ENCODE results near the gene ATP2B2. TPM values are rescaled to one million over a fixed set of nuclear protein-coding genes. Genes with fewer than 3 reads are reported as not detected.
A peak's percentile ranks its signal among the peaks of the same experiment; 100 is the strongest.

The ATP2B2 gene
- total and polyA plus RNA-seq, 2 donors (not counting 1 experiment from before 2014, with no cell fraction given), result not detected

DNA sequence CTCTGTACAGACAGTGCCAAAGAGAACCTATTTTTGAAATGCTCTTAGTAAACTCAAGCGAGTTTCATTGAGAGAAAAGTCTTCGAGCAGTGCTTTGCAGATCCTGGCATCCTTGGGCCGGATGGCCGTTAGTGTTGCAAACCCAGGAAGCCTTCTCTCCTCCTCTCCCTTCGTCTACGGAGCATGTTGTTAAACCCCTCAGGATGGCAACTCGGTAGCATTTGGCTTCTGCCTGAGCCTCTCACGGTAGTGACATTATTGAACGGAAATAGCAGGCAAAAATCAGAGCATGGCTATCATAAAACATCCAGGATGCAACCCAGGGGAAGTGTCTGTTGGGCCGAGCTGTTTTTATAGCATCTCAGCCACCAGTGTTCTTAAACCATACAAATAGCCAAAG is 177.8 kb downstream of the ATP2B2 start:
- H3K9me3 Mint-ChIP-seq (ENCODE audit: insufficient read depth), result no peaks in the 10 kb centered on the region
- Histone ChIP-seq H3K9ac (ENCODE audit: low read length) (no peak overlapping the region), H3K27ac (ENCODE audit: low read length in 2 of 2) (no peak overlapping the region), H3K27me3 (replicated peaks in 1 of 4; ENCODE audit: control extremely low read depth in 1 of 4, control insufficient read depth in 3 of 4, insufficient read depth in 4 of 4, low read length in 3 of 4) (peaks cover 0 to 4% (median 3%) of the 10 kb centered on the region in 4 experiments), H2AFZ (ENCODE audit: insufficient read depth, low read depth, low read length, poor library complexity, severe bottlenecking) (no peak overlapping the region), H4K20me1 (ENCODE audit: control insufficient read depth, insufficient read depth, low read length, poor library complexity, severe bottlenecking) (no peaks in the 10 kb centered on the region), H3K9me3 (ENCODE audit: control extremely low read depth in 1 of 3, control insufficient read depth in 2 of 3, insufficient read depth in 1 of 3, low read length in 2 of 3) (no peaks in the 10 kb centered on the region), H3K4me2 (replicated peaks; ENCODE audit: low read depth, low read length, poor library complexity, severe bottlenecking) (no peak overlapping the region), H3K36me3 (replicated peaks in 1 of 2; ENCODE audit: control extremely low read depth in 1 of 2, control insufficient read depth in 1 of 2, extremely low read depth in 1 of 2, insufficient read depth in 2 of 2, low read length in 1 of 2) (no peaks in the 10 kb centered on the region), H3K79me2 (ENCODE audit: control insufficient read depth, insufficient read depth, low read length) (no peaks in the 10 kb centered on the region), H3K4me3 (ENCODE audit: control extremely low read depth in 1 of 5, extremely low read depth in 1 of 5, insufficient read depth in 1 of 5, low read depth in 2 of 5, low read length in 4 of 5) (no peak overlapping the region), H3K4me1 (ENCODE audit: control insufficient read depth in 2 of 2, insufficient read depth in 2 of 2, low read length in 2 of 2) (peaks cover 3 to 4% of the 10 kb centered on the region in 2 donors)
- H3K4me3 Mint-ChIP-seq, result no peak overlapping the region
- H3K4me1 Mint-ChIP-seq, result peaks cover 9% of the 10 kb centered on the region
- TF ChIP-seq, protein P1, sequence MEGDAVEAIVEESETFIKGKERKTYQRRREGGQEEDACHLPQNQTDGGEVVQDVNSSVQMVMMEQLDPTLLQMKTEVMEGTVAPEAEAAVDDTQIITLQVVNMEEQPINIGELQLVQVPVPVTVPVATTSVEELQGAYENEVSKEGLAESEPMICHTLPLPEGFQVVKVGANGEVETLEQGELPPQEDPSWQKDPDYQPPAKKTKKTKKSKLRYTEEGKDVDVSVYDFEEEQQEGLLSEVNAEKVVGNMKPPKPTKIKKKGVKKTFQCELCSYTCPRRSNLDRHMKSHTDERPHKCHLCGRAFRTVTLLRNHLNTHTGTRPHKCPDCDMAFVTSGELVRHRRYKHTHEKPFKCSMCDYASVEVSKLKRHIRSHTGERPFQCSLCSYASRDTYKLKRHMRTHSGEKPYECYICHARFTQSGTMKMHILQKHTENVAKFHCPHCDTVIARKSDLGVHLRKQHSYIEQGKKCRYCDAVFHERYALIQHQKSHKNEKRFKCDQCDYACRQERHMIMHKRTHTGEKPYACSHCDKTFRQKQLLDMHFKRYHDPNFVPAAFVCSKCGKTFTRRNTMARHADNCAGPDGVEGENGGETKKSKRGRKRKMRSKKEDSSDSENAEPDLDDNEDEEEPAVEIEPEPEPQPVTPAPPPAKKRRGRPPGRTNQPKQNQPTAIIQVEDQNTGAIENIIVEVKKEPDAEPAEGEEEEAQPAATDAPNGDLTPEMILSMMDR (IDR thresholded peaks at IDR 0.05), result no peak
- TF ChIP-seq EZH2 (IDR thresholded peaks at IDR 0.05; ENCODE audit: borderline replicate concordance, insufficient read depth, low read depth, low read length, poor library complexity, severe bottlenecking), result no peak
- peaks cover 25% of the 10 kb centered on the region for H3K27me3 Mint-ChIP-seq
- 74% methylated on average over 7 of the region's 10 CpGs for WGBS (ENCODE audit: insufficient coverage)
- ATAC-seq (ENCODE audit: low read depth) (no peak), DNase-seq (no peak)
- POLR2A ChIA-PET, result no interaction called here
- CTCF ChIA-PET, result no interaction called here
- intact Hi-C loops (cut with micrococcal nuclease), result no loop called here
- H3K27ac Mint-ChIP-seq, result no peak overlapping the region

DNA sequence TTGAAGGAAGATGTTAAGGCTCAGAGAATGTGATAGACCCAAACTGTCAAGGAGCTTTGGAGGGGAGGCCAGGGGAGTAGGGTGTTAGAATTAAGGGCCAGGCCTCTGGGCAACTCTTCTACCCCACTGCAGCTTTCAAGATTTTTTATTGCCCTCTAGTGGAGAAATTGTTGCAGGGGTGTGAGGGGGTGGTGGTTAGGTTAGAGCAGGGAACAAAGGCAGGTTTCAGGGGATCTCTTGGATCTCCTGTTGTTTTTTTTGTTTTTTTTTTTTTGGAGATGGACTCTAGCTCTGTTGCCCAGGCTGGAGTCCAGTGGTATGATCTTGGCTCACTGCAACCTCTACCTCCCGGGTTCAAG is 183.1 kb downstream of the ATP2B2 start:
- Mint-ChIP-seq H3K9me3 (ENCODE audit: insufficient read depth) (no peaks in the 10 kb centered on the region), H3K27ac (peak overlapping the region; percentile 70), H3K4me1 (peaks cover 26% of the 10 kb centered on the region), H3K4me3 (peak overlapping the region; percentile 26), H3K27me3 (peaks cover 8% of the 10 kb centered on the region)
- intact Hi-C loops (cut with micrococcal nuclease), result loop anchor here (5.0 kb wide), 1 partner anchor 480 kb away; the partner anchor contains the start of gene RPUSD3
- H3K79me2 ChIP-seq (ENCODE audit: control insufficient read depth, insufficient read depth, low read length), result peaks cover 22% of the 10 kb centered on the region
- ATAC-seq (ENCODE audit: low read depth) (no peak), DNase-seq (peak; percentile 55)
- ChIA-PET CTCF (interaction anchor here (0.6 to 3.0 kb wide), 10 partner anchors 18 to 1382 kb away, joined by 3 to 15 read pairs (median 3); partner anchors contain the start of gene CRELD1), POLR2A (no interaction called here)
- no peak overlapping the region for H3K4me2 ChIP-seq (replicated peaks; ENCODE audit: low read depth, low read length, poor library complexity, severe bottlenecking)
- peak overlapping the region; percentile 9 for H2AFZ ChIP-seq (ENCODE audit: insufficient read depth, low read depth, low read length, poor library complexity, severe bottlenecking)
- H3K27me3 ChIP-seq (replicated peaks in 1 of 4; ENCODE audit: control extremely low read depth in 1 of 4, control insufficient read depth in 3 of 4, insufficient read depth in 4 of 4, low read length in 3 of 4), result peaks cover 0 to 2% (median 0%) of the 10 kb centered on the region in 4 experiments
- H3K9ac ChIP-seq (ENCODE audit: low read length), result no peak overlapping the region
- H3K4me3 ChIP-seq (ENCODE audit: control extremely low read depth in 1 of 5, extremely low read depth in 1 of 5, insufficient read depth in 1 of 5, low read depth in 2 of 5, low read length in 4 of 5), result no peak overlapping the region
- H4K20me1 ChIP-seq (ENCODE audit: control insufficient read depth, insufficient read depth, low read length, poor library complexity, severe bottlenecking), result peaks cover 5% of the 10 kb centered on the region
- no peaks in the 10 kb centered on the region for H3K9me3 ChIP-seq (ENCODE audit: control extremely low read depth in 1 of 3, control insufficient read depth in 2 of 3, insufficient read depth in 1 of 3, low read length in 2 of 3)
- no CpG with 5 or more reads among the region's 1 CpG for WGBS (ENCODE audit: insufficient coverage)
- no peak overlapping the region for H3K27ac ChIP-seq (ENCODE audit: low read length in 2 of 2)
- H3K36me3 ChIP-seq (replicated peaks in 1 of 2; ENCODE audit: control extremely low read depth in 1 of 2, control insufficient read depth in 1 of 2, extremely low read depth in 1 of 2, insufficient read depth in 2 of 2, low read length in 1 of 2), result peaks cover 0 to 12% of the 10 kb centered on the region in 2 experiments
- peaks cover 11 to 21% of the 10 kb centered on the region in 2 donors for H3K4me1 ChIP-seq (ENCODE audit: control insufficient read depth in 2 of 2, insufficient read depth in 2 of 2, low read length in 2 of 2)
- no peak for TF ChIP-seq EZH2 (IDR thresholded peaks at IDR 0.05; ENCODE audit: borderline replicate concordance, insufficient read depth, low read depth, low read length, poor library complexity, severe bottlenecking)
- TF ChIP-seq, protein P1 (IDR thresholded peaks at IDR 0.05), result peak; percentile 56

All from B cell (primary cell).